Renal cortical epithelial cell (primary cell): ENCODE measurements around the gene RNPS1. TPM values are rescaled to one million over a fixed set of nuclear protein-coding genes. Genes with fewer than 3 reads are reported as not detected.
"Not testable (repeated sequence)": the region's sequence is repeated elsewhere in the genome, so short reads cannot be mapped to it uniquely, and the experiment has no call there.

Experiments used
- DNase-seq: peaks from one replicate; pipeline ENCODE4 v3.0.0-alpha.2; 2011; ENCODE audit warnings: low read depth
- total RNA-seq: library from RNA; depleted of rRNA; stranded (reverse); fragments of >200 nt; gene quantifications from 2 replicates; pipeline ENCODE4 v1.2.3, GENCODE V29; 2014

RNPS1 gene
- total RNA-seq, 1 donor from 2014 or later, result 94.4 TPM

DNA sequence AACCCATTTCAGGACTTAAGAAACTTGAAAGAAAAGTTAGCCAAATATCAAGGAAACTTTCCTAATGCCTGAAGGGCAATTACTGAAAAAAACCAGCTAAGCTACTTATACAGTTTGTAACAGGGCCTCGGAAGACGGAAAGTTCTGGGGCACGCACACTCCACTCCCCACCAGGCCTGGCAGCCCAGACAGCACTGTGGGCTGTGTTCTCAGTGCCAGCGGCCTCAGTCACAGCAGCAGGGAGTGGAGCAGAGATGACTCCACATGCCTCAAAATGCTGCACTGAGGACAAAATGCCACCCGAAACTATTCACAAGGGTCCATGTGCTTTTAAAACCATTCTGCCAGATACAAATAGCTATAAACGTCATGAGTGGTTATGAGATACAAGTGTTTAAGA is 10.2 kb downstream of the RNPS1 start:
- no peak for DNase-seq

DNA sequence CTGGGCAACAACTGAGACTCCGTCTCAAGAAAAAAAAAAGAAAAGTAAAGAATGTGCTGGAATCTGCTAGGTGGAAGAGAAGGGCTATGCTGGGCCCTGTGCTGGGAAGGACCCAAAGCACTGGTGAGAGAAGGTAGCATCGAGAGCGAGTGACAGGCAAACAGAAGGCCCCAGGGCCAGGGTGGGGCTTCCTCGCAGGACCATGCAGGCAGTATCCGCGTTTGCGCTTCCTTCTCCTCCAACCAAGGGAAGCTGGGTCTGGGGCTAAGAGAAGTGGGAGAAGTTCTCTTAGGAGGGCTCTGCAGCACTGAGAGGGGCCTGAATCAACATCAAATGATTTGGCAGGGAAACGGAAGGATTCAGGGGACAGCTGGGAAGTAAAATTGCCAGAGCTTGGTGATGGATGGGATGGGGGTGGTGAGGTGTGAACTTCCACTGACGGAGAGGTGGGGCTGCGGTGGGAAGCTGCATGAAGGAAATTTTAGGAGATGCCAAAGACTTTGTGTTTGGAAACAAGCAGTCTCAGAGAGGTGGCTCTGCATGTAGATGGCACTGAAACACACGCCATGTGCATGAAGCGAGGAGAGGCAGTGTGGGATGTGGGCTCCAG is 11.3 kb downstream of the RNPS1 start:
- no peak for DNase-seq

DNA sequence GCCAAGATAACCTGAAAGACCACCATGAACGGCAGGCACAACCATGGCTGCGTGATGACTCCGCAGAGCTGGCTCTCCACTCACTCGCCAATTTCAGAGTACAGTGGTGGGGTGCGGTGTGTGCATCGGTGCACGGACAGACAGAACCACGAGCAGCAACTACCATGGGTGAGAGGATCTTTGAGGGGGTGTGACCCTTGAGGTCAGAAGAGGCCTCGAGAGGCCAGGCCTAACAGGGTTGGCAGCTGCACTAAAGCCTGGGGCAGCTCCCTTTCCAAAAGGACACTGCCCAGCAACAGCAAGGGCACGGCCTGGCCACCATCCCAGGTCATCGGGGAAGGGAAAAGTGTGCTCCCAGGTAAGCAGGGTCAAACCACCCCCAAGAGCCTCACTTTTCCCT is 14.6 kb downstream of the RNPS1 start:
- DNase-seq, result no peak

DNA sequence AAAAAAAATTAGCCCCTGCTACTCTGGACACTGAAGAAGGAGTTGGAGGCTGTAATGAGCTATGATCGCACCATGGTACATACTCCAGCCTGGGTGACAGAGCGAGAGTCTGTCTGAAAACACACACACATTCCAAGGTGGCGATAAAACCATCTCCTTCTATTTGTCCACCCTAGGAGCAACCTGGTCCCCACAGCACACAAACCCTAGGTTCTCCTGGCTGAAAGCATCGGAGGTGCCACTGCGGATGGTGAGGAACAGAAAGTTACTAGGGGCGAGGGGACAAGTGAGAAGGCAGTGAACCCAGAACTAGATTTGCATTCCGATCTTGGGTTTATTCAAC is 15.1 kb downstream of the RNPS1 start:
- no peak for DNase-seq

DNA sequence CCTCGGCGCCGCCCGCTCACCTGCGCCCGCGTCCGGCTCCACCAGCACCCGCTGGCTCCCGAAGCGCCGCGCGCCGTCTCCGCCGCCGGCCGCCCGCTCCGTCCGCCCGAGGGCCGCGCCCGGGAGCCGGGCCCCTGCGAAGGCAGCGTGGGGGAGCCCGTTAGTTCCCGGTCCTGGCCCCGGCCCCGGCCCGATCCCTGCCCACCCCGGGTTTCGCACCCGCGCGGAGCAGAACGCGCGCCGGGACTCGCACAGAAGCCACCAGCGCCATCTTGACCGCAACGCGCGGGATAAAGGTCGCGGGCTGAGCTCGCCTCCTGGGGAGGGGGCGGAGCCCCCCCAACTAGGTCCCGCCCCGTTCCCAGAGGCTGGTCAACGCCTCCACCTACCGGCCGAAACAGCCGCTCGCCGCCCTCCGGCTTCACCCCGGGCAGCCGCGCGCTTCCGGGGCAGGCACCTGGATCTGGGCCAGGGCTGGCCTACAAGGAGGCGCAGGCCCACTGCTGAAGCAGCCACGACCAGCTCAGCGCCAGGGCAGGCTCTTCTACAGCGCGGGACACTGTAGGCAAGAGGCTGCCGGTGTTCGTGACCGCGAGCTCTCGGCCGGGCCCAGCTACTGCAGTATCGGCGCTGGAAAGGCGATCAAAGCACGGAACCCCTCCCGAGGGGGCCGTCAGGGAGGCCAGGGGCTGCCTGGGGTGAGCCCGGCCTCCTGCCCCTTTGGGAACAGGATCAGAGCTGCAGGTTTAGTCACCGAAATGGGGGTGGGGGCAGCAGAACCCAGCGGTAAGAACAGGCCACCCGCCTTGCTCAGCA is 16.4 kb downstream of the RNPS1 start, which contains the start of gene ECI1:
ECI1 (minus strand) TSS at position 292 of the 816 bp plus-strand sequence; CDS start at position 271, 21 bp downstream.
- DNase-seq, result peak; percentile 76

DNA sequence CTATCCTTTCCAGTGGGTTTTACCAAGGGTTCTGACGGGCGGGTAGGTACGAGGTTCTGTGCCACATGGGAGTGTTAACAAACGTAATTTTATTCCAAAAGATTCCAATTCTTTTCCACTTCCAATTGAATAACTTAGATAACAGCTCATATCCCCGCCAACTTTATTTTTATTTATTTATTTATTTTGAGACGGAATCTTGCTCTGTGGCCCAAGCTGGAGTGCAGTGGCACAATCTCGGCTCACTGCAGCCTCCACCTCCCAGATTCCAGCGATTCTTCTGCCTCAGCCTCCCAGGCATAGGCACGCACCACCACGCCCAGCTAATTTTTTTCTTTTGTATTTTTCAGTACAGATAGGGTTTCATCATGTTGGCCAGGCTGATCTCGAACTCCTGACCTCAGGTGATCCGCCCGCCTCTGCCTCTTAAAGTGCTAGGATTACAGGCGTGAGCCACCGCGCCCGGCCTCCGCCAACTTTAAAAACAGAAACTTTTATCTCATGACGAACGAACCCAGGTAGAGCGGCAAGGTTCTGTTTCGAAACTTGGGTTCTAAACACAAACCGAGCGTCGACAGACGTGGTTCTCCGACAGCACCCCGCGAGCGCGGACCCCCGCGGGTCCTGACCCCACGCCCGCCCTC is 17.2 kb downstream of the RNPS1 start:
- DNase-seq, result peak; percentile 25

DNA sequence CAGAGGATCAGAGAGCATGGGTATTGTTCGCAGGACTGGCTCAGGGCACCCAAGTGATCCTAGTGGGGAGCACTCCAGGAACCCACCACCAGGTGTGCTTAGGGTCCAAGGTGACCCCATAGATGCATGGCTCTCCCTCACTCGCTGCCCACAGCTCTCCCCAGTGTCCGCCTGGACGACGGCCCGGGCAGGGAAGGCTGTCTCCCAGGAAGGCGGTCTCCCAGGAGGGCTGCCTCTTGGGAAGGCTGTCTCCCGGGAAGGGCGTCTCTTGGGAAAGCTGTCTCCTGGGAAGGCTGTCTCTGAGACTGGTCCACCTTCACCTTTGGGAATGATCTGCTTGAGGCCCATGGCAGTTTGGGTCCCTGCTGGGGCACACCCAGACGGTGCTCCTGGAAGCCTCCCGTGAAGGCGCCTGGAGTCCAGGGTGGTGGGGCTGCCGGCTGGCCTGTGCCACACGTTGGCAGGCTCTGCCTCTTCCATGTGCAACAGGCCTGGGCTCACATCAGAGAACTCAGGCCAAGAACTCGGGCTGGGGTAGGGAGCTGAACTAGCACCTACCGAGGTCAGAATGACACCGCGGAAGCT is 21.5 kb downstream of the RNPS1 start:
- no peak for DNase-seq

DNA sequence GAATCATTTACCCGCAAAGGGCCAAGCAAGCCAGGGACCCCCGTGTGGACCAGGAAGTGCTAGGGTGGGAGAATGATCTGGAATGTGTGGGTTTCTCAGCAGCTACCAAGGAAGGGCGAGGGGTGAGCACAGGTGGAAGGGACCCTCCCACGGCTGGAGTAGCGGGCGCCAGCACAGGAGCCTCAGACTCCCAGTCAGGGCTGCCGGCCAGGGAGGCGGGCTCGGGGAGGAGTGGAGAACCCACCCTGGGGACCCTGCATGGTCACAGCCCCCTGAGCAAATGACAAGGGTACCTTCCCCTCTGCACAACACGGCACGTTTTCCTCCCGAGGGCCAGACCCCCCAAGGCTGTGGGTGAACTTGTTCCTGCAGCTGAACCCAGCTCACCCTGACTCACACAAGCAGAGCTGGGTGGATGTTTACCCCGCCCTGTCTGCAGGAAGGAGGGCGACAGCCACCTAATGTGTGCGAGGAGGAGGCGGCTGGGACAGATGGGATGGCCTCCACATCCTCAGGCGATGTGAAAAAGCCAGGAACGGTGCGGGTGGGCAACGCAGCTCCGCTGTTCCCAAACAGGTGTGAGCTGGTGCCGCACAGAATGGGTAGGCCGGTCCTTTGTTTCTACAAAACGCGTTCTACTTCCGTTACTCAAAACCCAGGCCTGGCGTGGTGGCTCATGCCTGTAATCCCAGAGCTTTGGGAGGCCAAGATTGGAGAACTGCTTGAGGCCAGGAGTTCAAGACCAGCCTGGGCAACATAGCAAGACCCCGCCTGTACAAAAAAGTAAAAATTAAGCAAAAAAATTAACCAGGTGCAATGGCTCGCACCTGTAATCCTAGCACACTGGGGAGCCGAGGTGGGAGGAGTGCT is 22.8 kb downstream of the RNPS1 start:
- no peak for DNase-seq

DNA sequence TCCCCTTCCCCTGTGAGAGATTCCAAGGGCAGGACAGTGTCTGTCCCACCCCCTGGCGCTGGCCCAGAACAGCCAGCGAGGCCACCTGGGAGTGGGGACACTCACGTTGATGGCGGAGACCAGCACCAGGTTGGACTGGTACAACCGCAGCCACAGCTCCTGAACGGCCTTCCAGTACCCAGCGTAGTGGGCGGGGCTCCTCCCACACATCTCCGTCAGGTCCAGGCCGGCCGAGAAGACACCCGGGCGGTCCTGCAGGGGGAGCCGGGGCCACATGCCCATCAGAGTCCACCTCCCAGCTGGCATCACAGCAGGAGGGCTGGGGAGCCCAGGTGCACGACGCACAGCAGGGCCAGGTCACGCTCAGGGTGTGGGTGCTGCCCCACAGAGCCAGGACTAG is 23.6 kb downstream of the RNPS1 start:
- no peak for DNase-seq

DNA sequence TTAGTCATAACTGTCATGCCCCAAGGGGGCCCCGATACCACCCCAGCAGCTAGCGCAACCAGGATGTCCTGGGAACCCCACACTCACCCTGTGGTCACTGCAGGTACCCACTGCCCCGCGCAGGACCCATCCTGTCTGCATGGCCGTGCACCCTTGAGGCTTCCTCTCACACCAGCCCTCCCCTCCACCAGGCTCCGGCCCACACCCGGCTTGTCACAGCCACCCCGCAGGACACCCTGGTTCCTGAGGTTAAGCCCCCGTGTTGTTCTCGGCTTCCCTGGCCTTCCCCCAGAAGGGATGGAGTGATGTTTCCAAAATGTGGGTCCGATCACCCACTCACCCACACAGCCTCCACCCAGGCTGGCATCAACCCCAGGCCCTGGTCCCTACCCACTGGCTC is 24.1 kb downstream of the RNPS1 start:
- DNase-seq, result no peak

DNA sequence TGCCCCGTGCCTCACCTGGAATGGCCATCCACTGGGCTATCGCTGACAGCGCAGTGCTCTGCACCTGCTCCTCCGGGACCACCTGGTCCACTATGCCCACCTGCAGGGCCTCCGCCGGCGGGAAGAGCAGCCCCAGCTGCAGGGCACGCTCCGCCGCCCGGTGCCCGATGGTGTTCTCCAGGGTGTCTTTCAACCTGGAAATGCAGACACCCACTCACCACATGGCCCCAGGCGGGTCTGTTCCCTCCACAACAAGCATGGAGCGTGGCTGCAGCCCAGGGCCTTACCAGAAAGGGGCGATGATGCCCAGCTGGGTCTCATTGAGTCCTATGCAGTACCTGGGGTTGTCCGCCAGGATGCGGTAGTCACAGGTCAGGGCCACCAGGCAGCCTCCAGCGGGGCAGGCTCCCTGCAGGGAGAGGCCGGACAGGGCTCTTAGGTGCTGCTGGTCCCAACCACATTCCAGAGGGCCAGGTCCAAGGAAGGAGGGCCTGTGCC is 24.8 kb downstream of the RNPS1 start:
- no peak for DNase-seq

DNA sequence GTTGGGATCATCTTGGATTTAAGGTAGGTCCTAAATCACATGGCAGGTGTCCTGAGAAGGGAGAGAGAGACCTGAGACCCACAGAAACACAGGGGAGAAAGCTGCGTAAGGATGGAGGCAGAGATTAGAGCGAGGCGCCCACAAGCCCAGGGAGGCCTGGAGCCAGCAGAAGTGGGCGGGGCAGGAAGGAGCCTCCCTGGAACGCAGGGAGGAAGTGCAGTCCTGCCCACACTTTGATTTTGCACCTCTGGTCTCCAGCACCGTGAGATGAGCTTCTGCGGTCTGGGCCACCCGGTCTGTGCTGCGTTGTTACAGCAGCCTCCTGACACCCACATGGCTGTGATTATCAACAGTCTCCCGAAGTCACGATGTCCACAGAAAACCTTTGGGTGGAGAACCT is 25.3 kb downstream of the RNPS1 start:
- no peak for DNase-seq

DNA sequence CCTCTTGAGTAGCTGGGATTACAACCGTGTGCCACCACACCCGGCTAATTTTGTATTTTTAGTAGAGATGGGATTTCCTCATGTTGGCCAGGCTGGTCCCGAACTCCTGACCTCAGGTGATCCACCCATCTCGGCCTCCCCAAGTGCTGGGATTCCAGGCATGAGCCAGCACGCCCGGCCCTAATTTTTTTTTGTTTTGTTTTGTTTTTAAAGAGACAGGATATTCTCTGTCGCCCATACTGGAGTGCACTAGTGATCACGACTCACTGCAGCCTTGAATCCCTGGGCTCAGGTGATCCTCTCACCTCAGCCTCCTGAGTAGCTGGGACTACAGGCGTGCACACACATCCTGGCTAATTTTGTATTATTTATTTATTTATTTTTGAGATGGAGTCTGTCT is 27.6 kb downstream of the RNPS1 start:
- not testable (repeated sequence) for DNase-seq

DNA sequence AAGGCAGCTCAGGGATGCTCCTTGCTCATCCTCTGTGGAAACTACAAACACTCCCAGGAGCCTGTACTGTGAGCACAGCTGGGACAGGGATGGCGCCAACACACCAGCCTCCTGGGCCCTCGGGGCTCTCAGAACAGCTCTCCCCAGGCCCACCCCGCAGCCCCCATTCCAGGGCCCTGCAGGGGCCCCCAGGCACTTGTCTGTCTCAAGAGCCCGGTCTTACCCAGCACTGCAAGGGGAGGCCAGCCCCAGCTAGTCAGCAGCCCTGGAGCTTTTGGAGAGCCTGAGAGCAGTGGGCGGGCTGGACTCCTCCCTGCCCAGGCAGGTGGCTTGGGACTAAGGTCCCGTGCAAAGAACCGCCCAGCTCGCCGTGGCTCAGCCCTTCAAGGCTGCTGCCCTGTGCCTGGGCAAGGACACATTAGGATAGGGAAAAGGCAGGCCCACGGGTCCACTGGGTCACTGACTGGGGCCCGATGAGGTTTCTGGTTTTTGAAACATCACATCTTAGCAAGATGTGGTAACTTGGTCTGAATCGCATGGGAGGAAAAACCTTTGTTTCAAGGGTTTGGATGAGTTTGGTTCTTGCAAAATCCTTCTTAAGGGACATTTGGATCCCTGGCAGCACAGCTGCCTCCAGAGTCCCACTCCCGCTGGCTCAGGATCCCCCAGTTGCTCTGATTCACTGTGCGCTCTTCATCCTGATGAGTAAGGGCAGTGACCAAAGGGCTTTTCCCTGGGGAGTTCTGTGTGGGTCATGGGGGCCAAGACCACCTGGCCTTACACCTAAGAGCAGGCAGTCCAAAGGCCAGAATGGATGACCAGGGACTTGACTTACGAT is 28.9 kb downstream of the RNPS1 start:
- DNase-seq, result no peak

DNA sequence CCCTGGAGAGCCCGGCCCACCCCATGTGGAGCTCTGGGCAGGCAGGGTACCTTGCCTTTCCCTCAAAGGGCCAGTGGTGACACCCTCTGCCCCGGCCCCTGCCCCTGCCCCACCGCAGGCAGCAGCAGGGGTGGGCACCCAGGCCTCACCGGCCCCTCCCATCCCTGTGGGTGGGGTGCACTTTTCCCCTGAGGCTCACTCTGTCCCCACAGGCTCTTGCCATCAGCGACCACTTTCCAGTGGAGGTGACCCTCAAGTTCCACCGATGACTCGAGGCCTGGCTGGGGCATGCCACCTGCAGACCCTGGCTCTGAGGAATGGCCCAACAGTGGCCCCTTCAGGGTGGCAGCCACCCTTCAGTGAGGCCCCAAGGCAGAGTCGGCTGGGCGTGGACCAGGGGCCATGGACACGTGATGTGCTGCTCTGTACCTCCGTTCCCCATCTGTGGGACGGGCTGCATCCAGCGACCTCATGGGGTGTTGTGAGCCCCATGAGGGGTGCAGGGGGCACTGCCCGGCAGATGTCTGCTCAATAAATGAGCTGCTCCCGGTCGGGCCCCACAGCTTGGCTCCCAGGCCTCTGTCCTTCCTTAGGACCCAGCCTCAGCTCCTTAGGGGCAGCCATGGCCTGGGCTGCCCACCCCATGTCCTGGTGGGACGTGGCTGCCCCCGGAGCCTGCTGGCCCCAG is 29.6 kb downstream of the RNPS1 start:
- no peak for DNase-seq

DNA sequence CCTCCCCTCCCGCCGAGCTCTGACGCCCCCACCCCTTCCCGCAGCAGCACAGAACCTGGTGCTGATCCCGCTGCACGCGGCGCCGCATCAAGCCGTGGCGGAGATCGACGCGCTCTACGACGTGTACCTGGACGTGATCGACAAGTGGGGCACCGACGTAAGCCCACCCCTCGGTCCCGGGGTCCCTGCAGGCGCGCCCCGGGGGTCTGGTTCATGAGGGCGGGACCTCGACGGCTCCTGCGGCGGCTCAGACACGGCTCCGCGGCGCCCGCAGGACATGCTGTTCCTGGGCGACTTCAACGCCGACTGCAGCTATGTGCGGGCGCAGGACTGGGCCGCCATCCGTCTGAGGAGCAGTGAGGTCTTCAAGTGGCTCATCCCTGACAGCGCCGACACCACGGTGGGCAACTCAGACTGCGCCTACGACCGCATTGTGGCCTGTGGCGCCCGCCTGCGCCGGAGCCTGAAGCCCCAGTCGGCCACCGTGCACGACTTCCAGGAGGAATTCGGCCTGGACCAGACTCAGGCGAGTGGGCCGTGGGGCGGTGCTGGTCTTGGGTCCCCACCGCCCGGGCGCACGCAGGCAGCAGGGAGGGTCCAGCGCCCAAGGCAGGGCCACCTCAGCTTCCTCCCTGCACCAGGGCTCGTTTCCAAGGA is 30.3 kb downstream of the RNPS1 start:
- no peak for DNase-seq

DNA sequence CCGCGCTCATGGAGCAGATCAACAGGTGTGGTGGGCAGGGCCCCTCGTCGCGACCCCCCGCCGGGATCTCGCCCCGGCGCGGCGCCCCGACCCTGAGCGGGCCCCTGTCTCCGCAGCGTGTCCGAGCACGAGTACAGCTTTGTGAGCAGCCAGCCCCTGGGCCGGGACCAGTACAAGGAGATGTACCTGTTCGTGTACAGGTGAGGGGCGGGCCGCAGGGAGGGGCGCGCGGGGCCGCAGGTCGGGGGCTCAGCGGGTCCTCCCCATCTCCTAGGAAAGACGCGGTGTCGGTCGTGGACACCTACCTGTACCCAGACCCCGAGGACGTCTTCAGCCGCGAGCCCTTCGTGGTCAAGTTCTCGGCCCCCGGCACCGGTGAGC is 30.8 kb downstream of the RNPS1 start:
- DNase-seq, result no peak

DNA sequence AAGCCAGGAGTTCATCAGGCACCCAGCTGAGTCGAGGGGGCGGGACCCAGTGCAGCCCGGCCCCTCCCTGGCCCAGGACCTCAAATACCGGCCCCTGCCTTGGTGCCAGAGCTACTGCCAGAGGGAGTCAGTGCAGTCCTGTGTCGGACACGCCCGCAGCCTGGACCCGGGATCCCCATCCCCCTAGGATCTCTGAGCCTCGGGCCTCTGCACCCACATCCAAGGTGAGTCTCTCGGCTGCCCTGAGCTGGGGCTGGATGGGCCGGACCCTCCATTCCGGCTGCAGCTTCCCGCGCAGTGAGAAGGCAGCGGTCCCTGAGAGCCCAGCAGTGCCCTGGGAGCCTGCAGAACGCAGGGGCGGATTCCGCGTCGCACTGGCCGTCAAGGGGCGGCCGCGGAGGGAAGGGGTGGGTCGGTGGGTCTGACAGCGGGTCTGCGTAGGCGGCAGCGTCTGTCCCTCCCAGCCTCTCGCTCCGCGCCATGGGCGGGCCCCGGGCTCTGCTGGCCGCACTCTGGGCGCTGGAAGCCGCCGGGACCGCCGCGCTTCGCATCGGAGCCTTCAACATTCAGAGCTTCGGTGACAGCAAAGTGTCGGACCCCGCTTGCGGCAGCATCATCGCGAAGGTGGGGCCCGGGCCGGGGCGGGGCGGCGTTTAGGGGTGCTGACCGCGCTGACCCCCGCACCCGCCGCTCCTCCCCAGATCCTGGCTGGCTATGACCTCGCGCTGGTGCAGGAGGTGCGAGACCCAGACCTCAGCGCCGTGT is 31.4 kb downstream of the RNPS1 start, which contains the start of gene DNASE1L2:
DNASE1L2 (plus strand) TSS at position 108 of the 765 bp plus-strand sequence; CDS start at position 481, 373 bp downstream.
- DNase-seq, result no peak
